Breast epithelium (tissue), 4 donors: ENCODE measurements around the gene LAMA4. TPM values are rescaled to one million over a fixed set of nuclear protein-coding genes. Genes with fewer than 3 reads are reported as not detected.
A peak's percentile ranks its signal among the peaks of the same experiment; 100 is the strongest.

Experiments used
- DNase-seq, 2 donors: peaks; one replicate each; pipeline ENCODE4 v3.0.0-alpha.2; 2019; ENCODE audit warnings: low spot score in 2 of 2
- H3K27ac ChIP-seq, 2 donors: fragments of 200-600 bp; sonication (generic) in 1 of 2; one replicate each; pipeline ENCODE4 v1.5.1; 2016 to 2019; ENCODE audit warnings: mild to moderate bottlenecking in 1 of 2
- H3K27me3 ChIP-seq, 2 donors: fragments of 200-600 bp; sonication (generic) in 1 of 2; one replicate each; pipeline versions ENCODE4 v1.5.1 to v1.6.0; 2017 to 2019; ENCODE audit warnings: control low read depth in 1 of 2, mild to moderate bottlenecking in 1 of 2
- H3K36me3 ChIP-seq: fragments of 200-600 bp; one replicate; pipeline ENCODE4 v1.5.1; 2019
- H3K4me1 ChIP-seq, 2 donors: fragments of 200-600 bp; sonication (generic); one replicate each; pipeline ENCODE4 v1.5.1; 2016 to 2019; ENCODE audit warnings: control low read depth in 1 of 2
- H3K4me3 ChIP-seq, 3 donors: fragments of 200-600 bp; sonication (generic); 1 replicate in 2 of 3; 2 replicates in 1 of 3; pipeline ENCODE4 v1.5.1; 2016 to 2019; ENCODE audit warnings: mild to moderate bottlenecking in 3 of 3, moderate library complexity in 2 of 3
- H3K9me3 ChIP-seq, 2 donors: fragments of 200-600 bp; sonication (generic) in 1 of 2; one replicate each; pipeline ENCODE4 v1.5.1; 2016 to 2019; ENCODE audit warnings: control low read depth in 1 of 2
- CTCF ChIP-seq, 3 donors: fragments of 450-650 bp; IDR thresholded peaks; one replicate each; pipeline ENCODE4 v1.5.1; 2016 to 2017; ENCODE audit warnings: antibody characterized with exemption in 3 of 3, mild to moderate bottlenecking in 3 of 3, moderate library complexity in 3 of 3
- POLR2A ChIP-seq: fragments of 450-650 bp; IDR thresholded peaks from one replicate; pipeline ENCODE4 v1.6.1; 2016; ENCODE audit warnings: antibody characterized with exemption, mild to moderate bottlenecking, moderate library complexity
- POLR2AphosphoS5 ChIP-seq, 3 donors: sonication (generic); formaldehyde crosslinking; IDR thresholded peaks; one replicate each; pipeline ENCODE4 v1.6.1; 2017; ENCODE audit warnings: antibody characterized with exemption in 3 of 3
- intact Hi-C: fragments of 100-400 bp; cut with DNase I; formaldehyde crosslinking; loops from one replicate; pipeline ENCODE4 v1.15.1; 2023; ENCODE audit warnings: low total_unique reads
- total RNA-seq, 3 donors: library from RNA; depleted of rRNA; stranded (reverse); fragments of >200 nt; gene quantifications; one replicate each; pipeline ENCODE4 v1.1.0, GENCODE V29; 2016

The LAMA4 gene
- total RNA-seq, 3 donors from 2014 or later = 54.0 to 142 (median 129) TPM

- Histone ChIP-seq H3K4me3 (no peak overlapping the region), H3K4me1 (no peaks in the 10 kb centered on the region), H3K27ac (no peak overlapping the region), H3K36me3 (no peaks in the 10 kb centered on the region), H3K27me3 (no peaks in the 10 kb centered on the region), H3K9me3 (no peaks in the 10 kb centered on the region)
- DNase-seq = no peak
- intact Hi-C loops = no loop called here
- TF ChIP-seq CTCF (IDR thresholded peaks at IDR 0.05) = no peak
- no peak for TF ChIP-seq POLR2AphosphoS5 (IDR thresholded peaks at IDR 0.05)
- TF ChIP-seq POLR2A = no peak
Measured at GRCh38 chr6:112153926-112154607, 100.3 kb downstream of the LAMA4 start.

DNA sequence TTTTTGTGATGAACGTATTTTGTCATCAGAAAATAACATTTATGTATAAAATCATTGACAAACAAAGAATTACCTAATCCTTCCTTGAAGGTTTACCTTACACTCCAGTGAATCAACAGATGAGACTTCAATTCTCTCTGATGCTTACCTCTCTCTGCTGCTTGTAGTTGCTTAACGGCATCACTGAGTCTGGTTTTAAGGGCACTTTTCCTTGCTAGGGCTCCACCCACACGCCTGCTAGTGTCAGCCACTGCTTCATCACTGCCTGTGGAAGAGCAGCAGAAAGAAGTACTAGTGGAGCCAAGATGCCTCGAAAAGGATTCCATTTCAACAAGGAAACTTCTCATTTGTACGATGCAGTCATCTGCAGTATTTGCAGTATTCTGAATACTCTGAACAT is 104.0 kb downstream of the LAMA4 start:
- TF ChIP-seq CTCF (IDR thresholded peaks at IDR 0.05) = no peak
- TF ChIP-seq POLR2A = no peak
- TF ChIP-seq POLR2AphosphoS5 (IDR thresholded peaks at IDR 0.05) = no peak
- H3K27ac ChIP-seq = peak overlapping the region; percentile 23 to 77

GRCh38 chr6:112149719-112150263 is 104.6 kb downstream of the LAMA4 start:
- DNase-seq = no peak
- H3K27ac ChIP-seq = peak overlapping the region; percentile 33 to 77
- H3K4me1 ChIP-seq = no peaks in the 10 kb centered on the region
- TF ChIP-seq POLR2AphosphoS5 (IDR thresholded peaks at IDR 0.05) = peak in 1 of 3 donors; percentile 39
- no peak for TF ChIP-seq CTCF (IDR thresholded peaks at IDR 0.05)
- intact Hi-C loops = no loop called here
- no peak overlapping the region for H3K4me3 ChIP-seq
- no peaks in the 10 kb centered on the region for H3K27me3 ChIP-seq
- no peaks in the 10 kb centered on the region for H3K9me3 ChIP-seq
- no peaks in the 10 kb centered on the region for H3K36me3 ChIP-seq

More for the DNA sequence above, 104.0 kb downstream of the LAMA4 start:
- Histone ChIP-seq H3K4me1 (no peaks in the 10 kb centered on the region), H3K9me3 (no peaks in the 10 kb centered on the region), H3K36me3 (no peaks in the 10 kb centered on the region), H3K27me3 (no peaks in the 10 kb centered on the region), H3K4me3 (no peak overlapping the region)
- intact Hi-C loops = no loop called here
- no peak for DNase-seq

DNA sequence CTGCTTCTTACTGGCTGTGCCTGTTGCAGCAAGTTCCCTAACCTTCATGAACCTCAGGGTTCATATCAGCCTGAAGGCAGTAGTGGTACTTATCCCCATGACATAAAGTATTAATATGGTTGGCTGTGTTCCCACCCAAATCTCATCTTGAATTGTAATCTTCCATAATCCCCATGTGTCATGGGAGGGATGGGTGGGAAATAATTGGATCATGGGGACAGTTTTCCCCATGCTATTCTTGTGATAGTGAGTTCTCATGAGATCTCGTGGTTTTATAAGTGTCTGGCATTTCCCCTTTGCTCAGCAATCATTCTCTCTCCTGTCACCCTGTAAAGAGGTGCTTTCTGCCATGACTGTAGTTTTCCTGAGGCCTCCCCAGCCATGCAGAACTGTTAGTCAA is 105.1 kb downstream of the LAMA4 start:
- no peaks in the 10 kb centered on the region for H3K27me3 ChIP-seq
- H3K27ac ChIP-seq = peak overlapping the region; percentile 33 to 72
- no peak for TF ChIP-seq POLR2AphosphoS5 (IDR thresholded peaks at IDR 0.05)
- TF ChIP-seq CTCF (IDR thresholded peaks at IDR 0.05) = no peak
- H3K9me3 ChIP-seq = no peaks in the 10 kb centered on the region
- no peak for DNase-seq
- H3K4me1 ChIP-seq = no peaks in the 10 kb centered on the region
- no peaks in the 10 kb centered on the region for H3K36me3 ChIP-seq
- H3K4me3 ChIP-seq = no peak overlapping the region
- intact Hi-C loops = no loop called here

DNA sequence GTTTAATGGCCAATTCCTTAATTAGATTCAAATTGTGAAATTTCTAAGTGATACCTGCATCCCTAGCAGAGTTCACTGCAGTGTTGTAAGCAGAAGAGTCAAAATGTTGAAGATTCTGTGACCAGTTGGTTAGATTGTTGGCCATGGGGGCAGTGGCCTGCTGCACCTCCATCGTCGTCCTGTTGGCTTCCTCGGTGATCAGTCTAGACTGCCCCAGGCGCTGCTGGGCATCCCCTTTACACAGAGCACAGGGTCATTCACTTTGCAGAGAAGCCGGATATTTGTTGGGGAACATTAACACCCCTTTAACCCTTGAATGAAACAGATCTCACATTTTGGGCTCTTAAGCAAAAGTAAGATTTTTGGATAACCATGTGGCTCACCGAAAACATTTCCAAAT is 106.3 kb downstream of the LAMA4 start:
- Histone ChIP-seq H3K4me1 (no peaks in the 10 kb centered on the region), H3K4me3 (no peak overlapping the region), H3K27me3 (no peaks in the 10 kb centered on the region), H3K36me3 (no peaks in the 10 kb centered on the region), H3K27ac (no peak overlapping the region), H3K9me3 (no peaks in the 10 kb centered on the region)
- no peak for DNase-seq
- intact Hi-C loops = no loop called here
- no peak for TF ChIP-seq POLR2AphosphoS5 (IDR thresholded peaks at IDR 0.05)
- TF ChIP-seq CTCF (IDR thresholded peaks at IDR 0.05) = no peak
- no peak for TF ChIP-seq POLR2A
